Kidney (tissue), 14 donors: Measurements from ENCODE around the gene ITGA2B. TPM values are rescaled to one million over a fixed set of nuclear protein-coding genes. Genes with fewer than 3 reads are reported as not detected.

Source experiments
- DNase-seq, 5 donors: peaks; one replicate each; pipeline ENCODE4 v3.0.0-alpha.2; 2013 to 2020
- FAIRE-seq: peaks from 2 replicates; lab custom pipeline; 2012; peaks lifted over from hg19 to GRCh38; lab: Jason Lieb, UNC
- H3K27ac ChIP-seq, 2 donors: one replicate each; pipeline ENCODE4 v1.7.0; 2013; ENCODE audit warnings: low read depth in 2 of 2, low read length in 2 of 2, inconsistent platforms in 1 of 2
- H3K27me3 ChIP-seq: one replicate; pipeline ENCODE4 v1.7.1; 2013; ENCODE audit warnings: low read length, inconsistent platforms; ENCODE audit not compliant: control insufficient read depth, insufficient read depth
- H3K36me3 ChIP-seq, 3 donors: one replicate each; pipeline versions ENCODE4 v1.7.0 to v1.7.1; 2013; ENCODE audit warnings: low read length in 3 of 3, control low read depth in 1 of 3, inconsistent platforms in 1 of 3; ENCODE audit not compliant: insufficient read depth in 3 of 3, control insufficient read depth in 2 of 3
- H3K4me1 ChIP-seq, 3 donors: one replicate each; pipeline versions ENCODE4 v1.7.0 to v1.7.1; 2013; ENCODE audit warnings: low read length in 3 of 3, inconsistent platforms in 1 of 3, low read depth in 1 of 3; ENCODE audit not compliant: control insufficient read depth in 2 of 3, insufficient read depth in 2 of 3
- H3K4me3 ChIP-seq, 3 donors: one replicate each; pipeline versions ENCODE4 v1.7.0 to v1.8.1; 2013; ENCODE audit warnings: low read length in 3 of 3, control low read depth in 1 of 3, inconsistent platforms in 1 of 3
- H3K9ac ChIP-seq, 3 donors: one replicate each; pipeline versions ENCODE4 v1.7.0 to v1.7.1; 2013; ENCODE audit warnings: low read length in 3 of 3, control low read depth in 1 of 3, inconsistent platforms in 1 of 3
- H3K9me3 ChIP-seq, 3 donors: one replicate each; pipeline versions ENCODE4 v1.7.0 to v1.7.1; 2013; ENCODE audit warnings: low read length in 3 of 3, control low read depth in 1 of 3, inconsistent platforms in 1 of 3; ENCODE audit not compliant: control insufficient read depth in 2 of 3, insufficient read depth in 1 of 3
- intact Hi-C: fragments of 100-400 bp; cut with DNase I; formaldehyde crosslinking; loops from one replicate; pipeline ENCODE4 v1.11.1; 2022
- polyA plus RNA-seq: library from polyadenylated mRNA; stranded (reverse); fragments of 350-450 nt; fragmentation: Illumina TruSeq; extraction: RNeasy Lipid Tissue Mini Kit (QIAGEN cat#74804); gene quantifications from one replicate; pipeline ENCODE4 v1.2.3, GENCODE V29; 2014; ENCODE audit warnings: low read depth, low replicate concordance; ENCODE audit not compliant: insufficient read depth
- total RNA-seq: library from RNA; stranded (reverse); fragmentation: NEBNext Ultra II Directional; extraction: Animal tissue kit (Norgen Biotek cat#: 25700); gene quantifications from one replicate; pipeline ENCODE4 v1.2.1, GENCODE V29; 2021
- TF ChIP-seq, protein P1 (sequence below): IDR thresholded peaks from 3 replicates; pipeline ENCODE4 v1.5.1; 2012; ENCODE audit warnings: mild to moderate bottlenecking, moderate library complexity, borderline replicate concordance; ENCODE audit not compliant: insufficient read depth; ENCODE audit errors: extremely low read depth
- donor health status: control.
- donor health status: control.
- donor health status: control.
- donor health status: control.
- donor health status: control.
- donor health status: DM: yes; HTN: yes; CAD: no.
- donor health status: Normal renal cell carcinoma (clear cell type).

ITGA2B gene
- total and polyA plus RNA-seq, 2 donors from 2014 or later, result 0.67 to 1.7 TPM

DNA sequence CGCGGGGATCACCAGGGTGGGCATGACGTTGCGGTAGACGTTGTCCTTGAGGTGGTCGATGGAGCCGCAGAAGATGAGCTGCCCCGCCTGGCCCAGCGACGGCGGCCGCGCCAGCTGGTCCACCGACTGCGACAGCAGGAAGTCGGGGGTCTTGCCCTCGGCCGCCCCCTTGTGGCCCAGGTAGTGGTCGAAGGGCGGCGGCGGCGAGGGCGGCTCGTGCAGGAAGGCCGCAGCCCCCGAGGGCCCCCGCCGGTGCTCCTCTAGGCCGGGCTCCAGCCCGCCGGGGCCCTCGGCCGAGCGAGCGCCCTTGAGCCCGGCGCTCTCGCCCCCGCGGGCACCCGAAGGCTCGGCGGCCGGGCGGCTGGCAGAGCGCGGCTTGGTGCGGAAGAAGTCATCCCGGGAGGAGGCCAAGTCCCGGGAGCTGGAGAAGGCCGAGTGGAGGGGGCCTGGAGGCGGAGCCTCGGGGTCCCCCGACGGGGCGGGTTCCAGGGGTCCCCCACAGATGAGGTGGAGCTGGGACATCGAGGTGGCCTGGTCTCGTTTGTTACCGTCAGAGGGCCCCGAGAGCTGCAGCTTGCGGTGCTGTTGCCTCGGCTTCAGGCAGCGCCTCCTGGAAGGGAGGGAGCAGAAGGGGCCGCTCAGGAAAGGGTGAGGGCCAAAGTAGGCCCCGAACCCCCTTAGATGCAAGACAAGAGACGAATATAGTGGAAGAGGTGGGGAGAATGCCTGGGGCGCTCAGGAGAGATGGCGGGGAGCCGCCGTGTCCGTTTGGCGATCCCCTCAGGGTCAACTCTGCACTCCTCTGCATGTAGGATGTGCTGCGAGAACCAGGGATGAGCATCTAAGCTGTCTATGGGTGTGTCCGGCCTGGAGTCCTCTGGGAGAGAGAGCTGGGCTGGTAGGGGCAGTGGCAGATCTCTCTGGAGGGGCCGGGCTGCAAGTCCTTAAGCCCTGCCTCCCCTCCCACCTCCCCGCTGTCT, 34.6 kb downstream of the ITGA2B start:
- H3K27ac ChIP-seq, result no peak overlapping the region
- no peak overlapping the region for H3K4me3 ChIP-seq
- peaks cover 0 to 11% (median 8%) of the 10 kb centered on the region in 3 donors for H3K36me3 ChIP-seq
- no peaks in the 10 kb centered on the region for H3K4me1 ChIP-seq
- H3K9me3 ChIP-seq, result no peaks in the 10 kb centered on the region
- FAIRE-seq (no peak), DNase-seq (peak in 4 of 5 donors; percentile 69 to 83 (median 74))
- TF ChIP-seq, protein P1, sequence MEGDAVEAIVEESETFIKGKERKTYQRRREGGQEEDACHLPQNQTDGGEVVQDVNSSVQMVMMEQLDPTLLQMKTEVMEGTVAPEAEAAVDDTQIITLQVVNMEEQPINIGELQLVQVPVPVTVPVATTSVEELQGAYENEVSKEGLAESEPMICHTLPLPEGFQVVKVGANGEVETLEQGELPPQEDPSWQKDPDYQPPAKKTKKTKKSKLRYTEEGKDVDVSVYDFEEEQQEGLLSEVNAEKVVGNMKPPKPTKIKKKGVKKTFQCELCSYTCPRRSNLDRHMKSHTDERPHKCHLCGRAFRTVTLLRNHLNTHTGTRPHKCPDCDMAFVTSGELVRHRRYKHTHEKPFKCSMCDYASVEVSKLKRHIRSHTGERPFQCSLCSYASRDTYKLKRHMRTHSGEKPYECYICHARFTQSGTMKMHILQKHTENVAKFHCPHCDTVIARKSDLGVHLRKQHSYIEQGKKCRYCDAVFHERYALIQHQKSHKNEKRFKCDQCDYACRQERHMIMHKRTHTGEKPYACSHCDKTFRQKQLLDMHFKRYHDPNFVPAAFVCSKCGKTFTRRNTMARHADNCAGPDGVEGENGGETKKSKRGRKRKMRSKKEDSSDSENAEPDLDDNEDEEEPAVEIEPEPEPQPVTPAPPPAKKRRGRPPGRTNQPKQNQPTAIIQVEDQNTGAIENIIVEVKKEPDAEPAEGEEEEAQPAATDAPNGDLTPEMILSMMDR, result peak; percentile 24
- H3K9ac ChIP-seq, result no peak overlapping the region
- intact Hi-C loops, result no loop called here
- no peaks in the 10 kb centered on the region for H3K27me3 ChIP-seq

DNA sequence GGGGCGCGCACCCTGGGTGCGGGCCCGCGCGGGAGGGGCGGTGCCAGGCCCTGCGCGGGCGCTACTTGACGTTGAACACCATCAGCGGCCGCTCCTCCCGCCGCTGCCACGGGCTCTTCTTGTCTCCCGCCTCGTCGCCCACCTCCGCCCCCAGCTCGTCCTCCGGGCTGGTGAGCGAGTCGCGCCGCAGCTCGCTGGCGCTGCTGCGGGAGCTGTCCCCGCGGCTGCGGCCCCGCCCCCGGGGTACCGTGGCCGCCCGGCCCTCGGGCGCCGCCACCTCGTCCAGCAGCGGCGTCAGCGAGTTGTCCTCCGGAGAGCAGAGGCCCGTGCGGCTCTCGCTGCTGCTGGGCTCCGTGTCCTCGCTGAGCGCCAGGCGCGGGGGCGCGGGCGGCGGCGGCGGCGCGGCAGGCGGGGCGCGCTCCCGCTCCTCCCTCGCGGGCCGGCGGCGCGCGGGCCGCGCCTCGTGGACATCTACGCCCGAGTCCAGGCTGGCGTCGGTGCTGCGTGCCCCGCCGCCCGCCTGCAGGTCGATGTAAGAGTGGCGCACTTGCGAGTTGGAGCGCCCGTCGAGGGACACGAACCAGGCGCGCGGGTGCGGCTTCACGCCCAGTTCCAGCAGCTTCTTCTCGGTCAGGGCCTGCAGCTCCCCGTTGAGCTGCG, 35.6 kb downstream of the ITGA2B start:
- TF ChIP-seq, protein P1, result no peak
- H3K36me3 ChIP-seq, result peaks cover 0 to 11% (median 8%) of the 10 kb centered on the region in 3 donors
- no peaks in the 10 kb centered on the region for H3K4me1 ChIP-seq
- DNase-seq (peak in 3 of 5 donors; percentile 45 to 72 (median 53)), FAIRE-seq (no peak)
- no peaks in the 10 kb centered on the region for H3K9me3 ChIP-seq
- H3K4me3 ChIP-seq, result no peak overlapping the region
- intact Hi-C loops, result no loop called here
- no peak overlapping the region for H3K27ac ChIP-seq
- H3K9ac ChIP-seq, result no peak overlapping the region
- H3K27me3 ChIP-seq, result no peaks in the 10 kb centered on the region

DNA sequence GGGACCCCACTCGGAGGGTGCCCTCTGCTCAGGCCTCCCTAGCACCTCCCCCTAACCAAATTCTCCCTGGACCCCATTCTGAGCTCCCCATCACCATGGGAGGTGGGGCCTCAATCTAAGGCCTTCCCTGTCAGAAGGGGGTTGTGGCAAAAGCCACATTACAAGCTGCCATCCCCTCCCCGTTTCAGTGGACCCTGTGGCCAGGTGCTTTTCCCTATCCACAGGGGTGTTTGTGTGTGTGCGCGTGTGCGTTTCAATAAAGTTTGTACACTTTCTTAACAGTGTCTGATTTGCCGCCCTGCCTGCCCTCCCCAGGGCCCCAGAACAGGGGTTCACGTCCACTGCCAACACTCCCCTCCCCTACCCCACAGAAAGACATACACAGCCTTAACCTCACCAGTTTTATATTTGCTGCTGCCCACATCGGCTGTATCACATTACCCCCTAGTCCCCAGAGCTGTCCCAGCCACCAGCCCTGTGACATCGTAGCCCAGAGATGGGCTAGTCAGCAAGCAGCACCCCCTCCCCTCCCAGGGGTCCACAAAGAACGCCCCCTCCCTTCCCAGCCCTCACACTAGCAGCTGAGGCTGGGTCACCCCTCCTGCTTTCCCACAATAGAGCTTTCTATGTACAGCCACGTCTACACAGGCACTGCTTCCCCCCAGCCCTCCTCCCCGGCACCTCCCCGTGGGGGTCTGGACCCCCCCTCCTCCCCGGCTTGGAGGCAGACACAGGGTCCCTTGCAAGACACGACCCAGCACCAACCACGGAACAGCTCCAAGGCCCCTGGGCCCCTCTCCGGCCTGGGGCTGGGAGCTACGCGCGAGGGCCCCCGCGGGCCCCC, 36.4 kb downstream of the ITGA2B start:
- intact Hi-C loops, result no loop called here
- no peak overlapping the region for H3K9ac ChIP-seq
- no peaks in the 10 kb centered on the region for H3K9me3 ChIP-seq
- no peak overlapping the region for H3K4me3 ChIP-seq
- peak in 2 of 5 donors; percentile 46 to 81 for DNase-seq
- peaks cover 0 to 11% (median 8%) of the 10 kb centered on the region in 3 donors for H3K36me3 ChIP-seq
- FAIRE-seq, result no peak
- H3K27me3 ChIP-seq, result no peaks in the 10 kb centered on the region
- TF ChIP-seq, protein P1, result no peak
- H3K27ac ChIP-seq, result no peak overlapping the region
- H3K4me1 ChIP-seq, result no peaks in the 10 kb centered on the region
